ENCODE measurements around the gene SMC2. TPM values are rescaled to one million over a fixed set of nuclear protein-coding genes. Genes with fewer than 3 reads are reported as not detected.
A peak's percentile ranks its signal among the peaks of the same experiment; 100 is the strongest.

The SMC2 gene
- total and polyA plus RNA-seq, 9 of the 15 experiments (the other 6 are each of a cell fraction or from before 2014, with no cell fraction given): 18.0 to 54.0 (median 32.9) TPM

- peak overlapping the region; percentile 98 for H3K27ac ChIP-seq (ENCODE audit: extremely low read depth, low read depth, low read length)
- no peaks in the 10 kb centered on the region for H3K9me1 ChIP-seq (ENCODE audit: control insufficient read depth, insufficient read depth, low read length)
- peak overlapping the region; percentile 95 to 96 for H3K9ac ChIP-seq (ENCODE audit: insufficient read depth in 1 of 2, low read depth in 2 of 2, low read length in 2 of 2)
- TSS peak; percentile 52 for BruUV-seq (replicated peaks)
- ChIA-PET CTCF (ENCODE audit: low intra/inter-chr PET ratio) (no interaction called here), POLR2A (interaction anchor here (1.0 to 1.5 kb wide), 2 partner anchors 12 to 39 kb away, joined by 3 to 4 read pairs; no protein-coding TSS in a partner anchor)
- no peaks in the 10 kb centered on the region for H4K20me1 ChIP-seq (replicated peaks; ENCODE audit: control insufficient read depth, insufficient read depth, low read length)
- in situ Hi-C loops (cut with MboI): no loop called here
- H3K79me2 ChIP-seq (ENCODE audit: control insufficient read depth, insufficient read depth, low read length): peaks cover 51% of the 10 kb centered on the region
- no peaks in the 10 kb centered on the region for H3K27me3 ChIP-seq (ENCODE audit: control insufficient read depth in 2 of 2, insufficient read depth in 2 of 2, low read length in 2 of 2)
- ATAC-seq (peak; percentile 8), DNase-seq (ENCODE audit: extremely low read depth in 1 of 4, low spot score in 3 of 4) (peak in 1 of 4 experiments; percentile 86), FAIRE-seq (no peak)
- H3K4me3 ChIP-seq: peak overlapping the region; percentile 61
- peak overlapping the region; percentile 98 for H2AFZ ChIP-seq (ENCODE audit: low read depth, low read length)
- peak; percentile 97 for TF ChIP-seq VEZF1 (CRISPR knock-in tag; IDR thresholded peaks at IDR 0.05)
- no peak for TF ChIP-seq RBM34 (IDR thresholded peaks at IDR 0.05; ENCODE audit: borderline replicate concordance, insufficient read depth, low read length)
- TF ChIP-seq SIN3A (IDR thresholded peaks at IDR 0.05; ENCODE audit: borderline replicate concordance in 2 of 2, control insufficient read depth in 1 of 2, low read depth in 2 of 2, low read length in 2 of 2): 0 out of 4 replicates have a peak, but pooled peaks of 1 of the 2 experiments have one; percentile 15
- 0 out of 2 replicates have a peak, but pooled peaks have one; percentile 0 for TF ChIP-seq EGR1 (conservative IDR thresholded peaks at IDR 0.05)
- no peak for TF ChIP-seq TCF7 (IDR thresholded peaks at IDR 0.05; ENCODE audit: borderline replicate concordance)
- TF ChIP-seq U2AF2 (optimal IDR thresholded peaks at IDR 0.05; ENCODE audit: low read depth, low read length): no peak
- TF ChIP-seq PRDM10 (IDR thresholded peaks at IDR 0.05; ENCODE audit: partially characterized antibody): peak; percentile 66
- 0 out of 6 replicates have a peak, but pooled peaks of 1 of the 3 experiments have one; percentile 37 for TF ChIP-seq ZBTB11 (CRISPR knock-in tag; IDR thresholded peaks at IDR 0.05)
- H3K36me3 ChIP-seq (ENCODE audit: control insufficient read depth, insufficient read depth, low read length): peaks cover 18% of the 10 kb centered on the region
- WGBS (ENCODE audit: insufficient coverage, low coverage, missing lambda C conversion rate): under 1% methylated on average over 17 of the region's 18 CpGs
- intact Hi-C loops (cut with micrococcal nuclease): loop anchor here (5.0 to 10.0 kb wide), 3 partner anchors 653 to 900 kb away; partner anchors contain the start of gene NIPSNAP3A
- H3K4me2 ChIP-seq (ENCODE audit: insufficient read depth, low read length): peak overlapping the region; percentile 95
- H3K4me1 ChIP-seq (replicated peaks in 1 of 2; ENCODE audit: control insufficient read depth in 2 of 2, insufficient read depth in 2 of 2, low read length in 2 of 2): peaks cover 0 to 16% of the 10 kb centered on the region in 2 experiments; a peak in 3 of 5 replicates
- H3K9me3 ChIP-seq (replicated peaks; ENCODE audit: control insufficient read depth, insufficient read depth, low read depth, low read length): no peaks in the 10 kb centered on the region
These were observed 466 bp downstream of the SMC2 start for GRCh38 chr9:104094534-104095015.
